HS-5 (cell line): Measurements from ENCODE around the gene ZDHHC11.
"Not testable (repeated sequence)": the region's sequence is repeated elsewhere in the genome, so short reads cannot be mapped to it uniquely, and the experiment has no call there.

Experiments used
- DNase-seq: peaks from one replicate; pipeline ENCODE4 v3.0.0-alpha.2; 2012; ENCODE audit warnings: low read depth

ZDHHC11 gene

GRCh38 chr5:845031-845675, 5.6 kb downstream of the ZDHHC11 start:
- not testable (repeated sequence) for DNase-seq

GRCh38 chr5:844426-844825, 6.4 kb downstream of the ZDHHC11 start:
- DNase-seq, result not testable (repeated sequence)

GRCh38 chr5:843926-844325, 6.9 kb downstream of the ZDHHC11 start:
- not testable (repeated sequence) for DNase-seq

GRCh38 chr5:843371-843770, 7.4 kb downstream of the ZDHHC11 start:
- not testable (repeated sequence) for DNase-seq

GRCh38 chr5:842402-843221, 8.2 kb downstream of the ZDHHC11 start:
- not testable (repeated sequence) for DNase-seq

- not testable (repeated sequence) for DNase-seq
Observed at GRCh38 chr5:841531-842401, 9.0 kb downstream of the ZDHHC11 start.

GRCh38 chr5:840974-841435, 9.8 kb downstream of the ZDHHC11 start:
- not testable (repeated sequence) for DNase-seq

- not testable (repeated sequence) for DNase-seq
Observed at GRCh38 chr5:840118-840973, 10.4 kb downstream of the ZDHHC11 start.

- not testable (repeated sequence) for DNase-seq
Observed at GRCh38 chr5:838431-838851, 12.3 kb downstream of the ZDHHC11 start.

- DNase-seq, result not testable (repeated sequence)
Observed at GRCh38 chr5:837621-838121, 13.1 kb downstream of the ZDHHC11 start.

- not testable (repeated sequence) for DNase-seq
Observed at GRCh38 chr5:835933-836612, 14.7 kb downstream of the ZDHHC11 start.

- not testable (repeated sequence) for DNase-seq
Observed at GRCh38 chr5:834013-834412, 16.8 kb downstream of the ZDHHC11 start.

GRCh38 chr5:828194-828593, 22.6 kb downstream of the ZDHHC11 start:
- DNase-seq, result not testable (repeated sequence)

- DNase-seq, result not testable (repeated sequence)
Observed at GRCh38 chr5:825544-825943, 25.2 kb downstream of the ZDHHC11 start.

GRCh38 chr5:821504-821903, 29.3 kb downstream of the ZDHHC11 start:
- no peak for DNase-seq

GRCh38 chr5:820245-820644, 30.5 kb downstream of the ZDHHC11 start:
- DNase-seq, result no peak

GRCh38 chr5:819078-819477, 31.7 kb downstream of the ZDHHC11 start:
- no peak for DNase-seq

- no peak for DNase-seq
Observed at GRCh38 chr5:816176-816575, 34.6 kb downstream of the ZDHHC11 start.

- DNase-seq, result no peak
Observed at GRCh38 chr5:815449-815848, 35.3 kb downstream of the ZDHHC11 start.

GRCh38 chr5:813575-813974, 37.2 kb downstream of the ZDHHC11 start:
- not testable (repeated sequence) for DNase-seq
